ENCODE data around the gene OLIG3.

Gene OLIG3

DNA sequence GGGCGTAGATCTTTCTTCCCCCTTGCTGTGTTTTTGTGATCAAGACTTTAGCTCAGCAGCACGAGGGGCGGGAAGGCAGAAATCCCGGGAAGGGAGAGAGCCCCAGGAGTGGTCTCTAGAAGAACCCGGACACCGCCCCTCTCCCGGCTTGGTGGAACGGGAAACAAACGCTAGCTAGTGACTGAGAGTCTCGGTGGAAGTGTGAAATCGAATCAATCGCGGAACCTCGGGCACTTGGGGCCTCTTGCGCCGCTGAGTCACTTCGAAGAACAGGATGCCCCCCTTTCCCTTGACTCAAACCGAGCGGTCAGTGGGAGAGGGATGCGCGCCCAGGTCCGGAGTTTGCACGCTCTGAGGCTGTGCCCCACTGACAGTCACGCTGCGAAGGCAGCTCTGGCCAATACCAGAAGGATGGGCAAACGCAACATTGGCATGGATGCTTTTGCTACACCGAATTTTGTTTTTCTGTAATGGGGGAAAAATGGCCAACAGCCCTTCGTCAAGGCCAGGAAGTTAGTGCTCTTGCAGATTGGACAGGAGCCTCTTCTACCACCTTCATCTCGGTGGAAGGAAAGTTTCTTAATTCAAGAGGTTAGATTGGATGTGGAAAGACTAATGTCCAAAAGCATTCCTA, 1.6 kb upstream of the OLIG3 start:
- DNase-seq (ENCODE audit: low spot score), result no peak

DNA sequence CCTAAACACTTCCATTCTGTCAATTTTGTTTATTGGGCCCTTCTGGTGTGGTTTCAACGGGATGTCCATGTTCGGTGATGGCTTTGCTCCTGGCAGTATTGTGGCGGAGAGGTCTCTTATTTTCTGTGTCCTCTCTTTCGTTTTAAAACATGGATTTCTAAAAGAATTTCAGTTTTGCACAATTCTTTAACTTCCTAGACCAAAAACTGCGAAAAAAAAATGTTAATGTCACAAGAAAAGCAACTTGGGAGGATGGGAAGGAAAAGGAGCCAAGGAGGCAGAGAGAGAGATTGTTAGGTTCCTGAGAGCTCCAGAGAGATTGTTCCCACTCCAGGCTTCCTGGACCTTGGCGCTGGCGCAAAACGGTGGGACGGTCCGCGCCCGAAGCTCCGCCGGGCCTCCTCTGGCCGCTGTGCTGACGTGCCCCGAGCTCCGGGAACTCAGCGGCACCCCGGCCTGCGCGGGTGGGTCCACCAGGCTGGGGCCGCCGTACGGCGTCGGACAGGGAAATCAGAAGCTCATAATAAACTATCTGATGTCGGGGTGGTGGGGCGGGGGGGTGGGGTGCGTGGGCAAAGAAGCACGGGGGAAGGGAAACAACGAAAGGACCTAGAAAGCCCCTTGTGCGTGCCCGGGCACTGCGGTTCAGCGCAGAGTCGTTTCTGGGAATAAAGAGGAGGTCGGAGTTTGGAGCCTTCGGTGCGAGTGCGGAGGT, 951 bp upstream of the OLIG3 start:
- DNase-seq (ENCODE audit: low spot score), result no peak

DNA sequence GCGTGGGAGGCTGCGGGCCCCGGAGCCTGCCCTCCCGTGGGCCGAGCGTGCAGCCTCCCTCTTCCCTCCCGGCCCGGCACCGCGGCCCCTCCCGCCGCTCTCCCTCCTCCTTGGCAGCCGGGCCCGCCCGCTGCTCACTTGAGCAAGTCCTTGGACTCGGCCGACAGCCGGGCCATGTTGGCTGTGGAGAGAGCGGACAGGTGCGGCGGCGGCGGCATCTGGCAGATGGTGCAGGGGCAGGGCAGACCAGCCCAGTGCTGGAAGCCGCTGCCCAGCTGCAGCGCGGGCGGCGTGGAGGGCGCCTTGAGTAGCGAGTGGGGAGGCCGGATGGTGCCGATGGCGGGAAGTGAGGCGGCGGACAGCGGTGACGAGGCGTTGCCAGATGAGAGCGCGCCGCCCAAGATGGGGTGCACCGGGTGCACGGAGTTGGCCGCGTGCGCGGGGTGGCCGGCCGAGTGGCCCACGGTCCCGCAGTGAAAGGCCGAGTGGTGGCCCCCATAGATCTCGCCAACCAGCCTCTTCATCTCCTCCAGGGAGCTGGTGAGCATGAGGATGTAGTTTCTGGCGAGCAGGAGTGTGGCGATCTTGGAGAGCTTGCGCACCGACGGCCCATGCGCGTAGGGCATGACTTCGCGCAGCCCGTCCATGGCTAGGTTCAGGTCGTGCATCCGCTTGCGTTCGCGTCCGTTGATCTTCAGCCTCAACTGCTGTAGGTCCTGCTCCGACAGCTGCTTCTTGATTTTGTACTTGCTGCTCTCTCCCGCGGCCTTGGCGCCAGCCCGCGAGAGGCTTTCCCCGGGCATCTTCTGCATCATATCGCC, 766 bp downstream of the OLIG3 start:
- DNase-seq (ENCODE audit: low spot score), result no peak

DNA sequence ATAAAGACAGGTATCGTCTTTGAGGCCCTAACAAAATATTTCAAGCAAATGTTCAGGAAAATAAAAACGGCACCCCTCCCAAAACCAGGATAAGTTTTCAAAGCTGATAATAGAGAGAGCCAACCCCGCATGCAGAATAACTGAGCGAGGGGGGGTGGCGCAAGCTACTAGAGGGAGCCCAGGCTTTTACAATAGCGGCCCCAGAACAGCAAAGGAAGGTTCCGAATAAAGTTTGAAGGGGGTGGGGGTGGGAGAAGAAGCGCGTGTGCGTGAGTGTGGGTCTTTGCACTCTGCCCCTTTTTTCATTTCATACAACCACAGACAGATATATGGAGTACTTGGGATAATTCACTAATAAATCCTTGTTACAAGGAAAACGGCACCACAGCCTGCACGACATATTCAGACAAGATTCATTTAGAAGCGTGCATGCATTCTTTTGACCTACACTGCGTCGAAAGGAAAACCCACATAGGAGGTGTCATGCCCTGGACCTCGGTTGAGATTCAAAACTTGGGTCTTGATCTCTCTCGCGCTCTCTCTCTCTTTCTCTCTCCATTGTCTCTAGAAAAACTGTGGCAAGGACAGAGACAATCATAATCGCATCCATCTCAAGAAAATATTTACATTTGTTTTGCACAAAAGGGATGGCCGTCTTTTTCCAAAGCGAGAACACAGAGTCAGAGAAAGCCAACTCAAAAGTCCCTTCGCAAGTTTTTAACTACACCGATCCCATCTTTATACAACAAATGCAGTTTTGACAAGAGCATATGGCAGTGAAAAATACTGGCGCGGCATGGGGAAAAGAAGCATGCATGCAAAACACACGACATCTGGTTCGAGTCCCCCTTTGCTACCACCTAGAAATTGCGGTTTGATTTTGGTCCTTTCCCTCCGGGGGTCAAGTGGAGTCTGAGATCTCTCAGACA, 1.6 kb downstream of the OLIG3 start:
- no peak for DNase-seq (ENCODE audit: low spot score)

DNA sequence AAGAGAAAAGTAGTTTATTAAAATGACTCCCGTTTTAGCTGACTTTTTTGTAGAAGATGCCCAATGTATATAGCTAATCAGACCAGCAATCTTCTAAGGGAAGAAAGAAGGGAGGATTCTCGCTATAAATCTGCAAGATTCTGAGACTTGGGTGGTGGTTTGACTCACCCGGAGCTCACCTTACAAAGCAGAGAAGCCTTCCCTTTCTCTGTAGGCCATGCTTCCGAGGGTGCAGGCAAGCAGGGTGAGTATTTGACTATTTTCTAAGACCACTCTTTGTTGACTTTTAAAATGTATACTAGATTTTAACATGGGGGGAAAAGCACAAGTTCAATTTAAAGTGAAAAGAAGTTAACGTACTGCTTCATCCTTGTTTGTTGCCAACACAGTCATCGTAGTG, 2.7 kb downstream of the OLIG3 start:
- no peak for DNase-seq (ENCODE audit: low spot score)

DNA sequence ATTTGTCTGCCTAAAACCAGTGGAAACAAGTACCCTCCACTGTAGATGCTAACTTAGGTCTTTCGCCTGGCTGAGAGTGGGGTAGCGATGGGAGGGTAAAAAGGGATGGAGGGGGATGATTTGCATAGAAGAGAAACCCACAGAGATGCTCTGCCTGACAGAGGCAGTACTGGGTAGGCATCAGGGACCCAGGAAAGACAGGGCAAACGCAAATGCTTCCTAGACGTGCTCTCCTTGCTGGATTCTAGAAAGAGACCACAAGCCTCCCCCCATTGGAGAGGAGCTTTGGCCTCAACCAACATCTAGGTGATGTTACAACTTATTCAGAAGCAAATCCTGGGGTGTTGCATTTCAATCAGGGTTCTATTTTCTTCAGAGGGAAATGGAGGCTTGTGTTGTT, 3.2 kb downstream of the OLIG3 start:
- DNase-seq (ENCODE audit: low spot score), result no peak

DNA sequence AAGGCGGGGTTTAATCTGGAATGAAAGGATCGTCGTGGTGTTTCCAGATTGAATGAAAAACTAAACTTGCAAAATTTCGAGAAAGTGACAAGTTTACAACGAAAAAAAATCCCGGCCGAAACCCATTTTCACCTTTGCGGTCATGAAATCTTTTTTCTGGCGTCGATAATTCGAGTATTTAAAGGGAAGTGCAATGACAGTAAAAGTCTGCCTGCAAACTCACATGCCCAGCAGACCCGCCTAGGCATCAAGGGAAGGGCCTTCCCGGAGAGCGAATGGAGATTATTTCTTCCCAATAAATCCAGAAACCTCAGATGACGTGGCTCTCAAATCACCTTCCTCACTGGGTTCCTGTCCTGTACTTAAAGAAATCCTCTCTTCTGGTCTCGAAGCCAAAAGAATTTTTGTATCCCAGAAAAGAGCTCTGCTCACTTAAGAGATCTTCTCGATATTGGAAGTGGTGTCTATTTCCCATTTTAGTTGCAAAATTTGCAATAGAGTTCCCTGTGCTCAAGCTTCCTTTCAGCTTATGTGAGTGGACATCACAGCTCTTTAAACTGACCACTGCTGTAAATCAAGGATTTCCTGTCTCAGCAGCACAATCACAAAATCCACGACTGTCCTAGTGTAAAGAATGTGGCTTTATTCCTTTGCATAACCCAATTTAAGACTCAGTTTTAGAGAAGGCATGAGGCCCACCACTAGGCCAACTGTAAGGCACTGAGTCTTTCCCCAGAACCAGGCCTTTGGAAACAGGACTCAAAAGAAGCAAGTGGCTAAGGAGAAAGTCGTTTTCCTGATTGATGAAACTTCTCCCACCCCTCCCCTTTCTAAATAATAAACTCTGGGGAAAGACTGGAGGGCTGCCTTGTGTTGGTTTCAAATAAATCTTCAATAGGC, 3.9 kb downstream of the OLIG3 start:
- no peak for DNase-seq (ENCODE audit: low spot score)

DNA sequence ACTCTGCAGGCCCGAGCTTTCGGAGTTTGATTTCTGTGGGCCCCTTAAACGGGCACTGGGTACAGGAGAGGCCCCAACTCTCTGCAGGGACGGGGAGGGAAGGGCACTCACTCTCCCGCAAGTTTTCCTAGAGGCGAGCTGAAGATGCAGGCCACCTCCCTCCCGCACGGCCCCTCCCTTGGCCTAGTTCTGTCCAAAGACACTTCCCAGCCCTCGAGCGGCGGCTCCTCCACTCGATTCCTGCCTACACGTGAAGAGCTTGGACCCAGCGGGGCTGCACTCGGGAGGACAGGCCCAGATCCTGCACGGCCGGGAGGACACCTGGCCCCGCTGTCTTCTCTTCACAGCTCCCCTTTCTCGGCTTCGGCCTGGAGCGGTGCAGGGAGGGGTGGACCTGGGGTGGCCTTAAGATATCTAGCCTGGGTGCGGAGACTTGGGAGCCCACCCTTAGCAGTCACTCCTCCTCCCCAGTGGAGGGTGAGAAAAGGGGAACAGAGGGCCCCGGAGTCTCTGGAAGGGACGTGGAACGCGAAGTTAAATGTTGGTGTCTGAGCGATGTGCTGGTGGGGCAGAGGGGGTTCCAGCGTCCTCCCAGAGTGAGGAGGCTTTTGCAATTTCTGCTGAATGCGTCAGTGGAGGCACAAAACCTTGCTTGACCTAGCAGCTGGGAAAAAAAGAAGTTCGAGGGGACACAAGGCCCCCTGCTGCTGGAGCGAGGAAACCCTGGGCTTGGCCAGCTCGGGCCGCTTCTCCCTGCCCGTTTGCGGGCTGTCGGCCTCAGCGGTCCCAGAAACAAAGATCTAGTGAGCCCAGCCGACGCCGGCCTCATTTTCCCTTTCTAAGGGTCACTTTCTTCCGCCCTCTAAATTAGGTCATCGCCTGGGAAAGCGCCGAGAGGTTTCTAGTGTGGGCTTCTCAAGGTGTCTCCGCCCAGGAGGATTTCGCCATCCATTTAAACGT, 4.9 kb downstream of the OLIG3 start:
- no peak for DNase-seq (ENCODE audit: low spot score)

DNA sequence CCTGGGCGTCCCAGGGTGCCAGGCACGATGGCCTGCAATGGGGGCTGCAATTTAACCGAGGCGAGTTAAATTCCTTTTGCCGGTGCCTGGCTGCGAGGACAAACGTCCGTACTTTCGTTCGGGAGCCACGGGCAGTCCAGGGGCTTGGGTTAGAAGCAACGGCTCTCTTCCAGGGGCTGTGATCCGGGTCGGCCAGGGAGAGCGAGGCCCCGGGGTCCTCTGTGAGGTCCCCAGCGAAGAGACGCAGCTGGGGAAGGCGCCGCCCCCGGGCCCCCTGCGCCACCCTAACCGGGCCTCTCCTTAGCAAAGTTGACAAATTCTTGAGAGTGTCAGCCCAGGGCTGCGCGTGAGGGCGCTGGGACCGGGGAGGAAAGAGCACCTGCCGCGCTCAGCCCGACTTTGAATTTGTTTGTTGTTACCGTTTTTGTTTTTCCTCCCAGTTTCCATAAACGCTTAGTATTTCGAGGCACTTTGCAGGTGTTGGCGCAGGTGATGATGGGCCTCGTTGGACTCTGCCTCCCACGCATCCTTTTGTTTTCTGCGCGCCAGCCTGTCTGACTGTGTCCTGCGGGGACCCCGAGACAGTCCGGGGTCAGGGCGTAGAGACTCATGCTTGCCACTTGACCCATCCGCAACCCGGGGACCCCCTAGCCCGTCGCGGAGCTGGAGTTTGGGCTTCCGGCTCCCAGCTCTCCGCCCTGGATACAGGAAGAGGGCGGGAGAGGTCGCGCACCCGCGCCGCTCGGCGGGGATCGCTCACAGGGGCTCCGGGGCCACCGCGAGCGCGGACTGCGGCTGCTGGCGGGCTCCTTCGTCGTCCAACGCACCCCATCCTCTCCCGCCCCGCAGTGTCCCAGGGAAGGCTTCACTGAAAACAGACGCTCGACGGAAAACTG, 5.8 kb downstream of the OLIG3 start:
- DNase-seq (ENCODE audit: low spot score), result no peak

DNA sequence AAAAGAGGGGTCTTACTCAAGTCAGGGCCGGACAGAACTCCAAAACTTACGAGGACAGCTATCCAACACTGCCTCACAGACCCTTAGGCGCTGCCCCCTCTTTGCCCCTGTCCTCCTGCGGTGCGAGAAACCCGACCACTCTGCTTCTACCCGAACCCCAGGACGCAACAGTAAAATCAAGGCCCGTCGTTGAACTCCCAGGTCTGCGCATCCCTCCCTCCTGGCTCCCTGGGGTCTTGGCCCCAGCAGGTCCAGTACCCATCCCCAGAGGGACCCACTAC, 6.4 kb downstream of the OLIG3 start:
- no peak for DNase-seq (ENCODE audit: low spot score)

DNA sequence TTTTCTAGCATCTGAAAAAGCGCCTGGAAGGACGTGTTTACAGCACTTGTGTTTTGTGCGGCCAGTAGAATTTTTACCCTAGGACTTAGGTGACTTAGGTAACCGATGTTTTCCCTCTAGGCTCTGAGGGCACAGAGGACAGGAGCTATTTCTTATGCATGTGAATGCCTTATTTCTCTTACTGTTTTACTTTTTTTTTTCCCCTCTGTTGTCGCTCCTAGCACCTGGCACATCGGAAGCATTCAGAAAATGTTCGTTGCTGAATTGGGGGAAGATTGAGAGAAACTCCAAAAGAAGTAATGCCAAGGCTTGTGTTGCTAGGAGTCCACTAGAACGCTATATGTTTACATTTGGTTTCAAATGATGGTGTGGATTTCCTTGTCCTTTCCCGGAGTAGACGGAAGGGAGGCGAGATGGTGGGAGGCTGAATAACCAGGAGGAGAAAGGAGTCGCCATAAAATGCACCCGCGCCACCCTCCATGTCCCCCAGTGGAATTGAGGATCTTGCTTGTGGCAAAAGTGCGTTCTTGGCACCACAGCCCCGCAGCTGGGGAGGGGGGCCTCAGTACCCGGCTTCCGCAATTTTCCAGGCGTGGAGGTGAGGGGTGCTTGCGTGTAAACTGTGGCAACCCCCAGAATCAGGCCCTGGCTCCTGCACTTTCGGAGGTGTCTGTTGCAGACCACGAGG, 6.9 kb downstream of the OLIG3 start:
- no peak for DNase-seq (ENCODE audit: low spot score)

DNA sequence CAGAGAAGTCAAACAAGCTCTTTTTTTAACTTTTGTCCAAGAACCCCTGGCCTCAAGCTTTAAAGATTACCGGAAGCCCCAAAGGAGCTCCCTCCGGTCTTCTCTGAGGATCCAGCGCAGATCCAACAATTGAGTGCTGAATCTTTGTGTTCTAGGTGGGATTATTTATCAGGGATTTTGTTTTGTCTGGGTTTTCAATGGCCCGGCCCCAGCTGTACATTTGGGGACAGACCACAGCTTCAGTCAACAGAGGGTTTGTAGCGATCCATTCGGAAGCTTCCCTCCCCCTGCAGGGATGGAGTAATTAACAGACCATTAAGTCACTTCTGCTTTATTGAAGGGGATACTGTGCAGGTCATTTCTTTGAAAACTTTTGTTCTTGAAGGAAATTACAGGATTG, 7.8 kb downstream of the OLIG3 start:
- no peak for DNase-seq (ENCODE audit: low spot score)

DNA sequence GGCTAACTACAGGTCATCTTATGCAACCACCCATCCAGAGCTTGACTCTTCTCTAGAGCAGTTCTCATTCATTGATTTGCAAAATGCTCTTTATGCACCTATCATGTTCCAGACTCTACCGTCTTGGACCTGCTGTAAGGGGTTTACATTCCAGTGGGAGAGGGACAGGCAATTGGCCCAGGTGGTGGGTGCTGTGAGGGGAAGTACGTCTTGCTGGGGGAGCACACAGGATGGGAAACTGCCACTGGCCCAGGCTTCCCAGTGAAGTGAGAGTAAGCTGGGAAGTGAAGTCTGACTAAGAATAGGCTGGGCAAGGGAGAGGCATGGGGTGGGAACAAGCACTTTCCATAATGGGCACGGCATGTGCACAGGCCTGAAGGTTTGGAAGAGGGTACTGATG, 13.8 kb downstream of the OLIG3 start:
- DNase-seq (ENCODE audit: low spot score), result no peak

DNA sequence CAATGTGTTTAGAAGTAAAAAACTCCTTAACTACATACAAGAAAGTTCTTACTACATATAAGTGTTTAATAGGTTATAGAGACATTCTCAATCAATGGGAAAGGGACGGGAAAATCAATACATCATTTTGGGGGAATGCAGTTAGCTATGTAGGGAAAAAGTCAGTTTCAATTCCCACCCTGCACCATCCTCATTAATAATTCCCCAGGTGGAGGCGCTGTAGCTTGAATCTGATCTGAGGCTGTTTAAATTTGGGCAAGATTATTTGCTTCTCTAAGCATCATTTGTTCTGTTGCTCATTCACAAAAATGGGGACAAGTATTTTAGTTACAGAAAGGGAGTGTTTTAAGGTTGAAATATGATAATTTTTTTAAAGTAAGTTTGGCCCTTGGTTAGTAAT, 19.1 kb downstream of the OLIG3 start:
- DNase-seq (ENCODE audit: low spot score), result no peak

DNA sequence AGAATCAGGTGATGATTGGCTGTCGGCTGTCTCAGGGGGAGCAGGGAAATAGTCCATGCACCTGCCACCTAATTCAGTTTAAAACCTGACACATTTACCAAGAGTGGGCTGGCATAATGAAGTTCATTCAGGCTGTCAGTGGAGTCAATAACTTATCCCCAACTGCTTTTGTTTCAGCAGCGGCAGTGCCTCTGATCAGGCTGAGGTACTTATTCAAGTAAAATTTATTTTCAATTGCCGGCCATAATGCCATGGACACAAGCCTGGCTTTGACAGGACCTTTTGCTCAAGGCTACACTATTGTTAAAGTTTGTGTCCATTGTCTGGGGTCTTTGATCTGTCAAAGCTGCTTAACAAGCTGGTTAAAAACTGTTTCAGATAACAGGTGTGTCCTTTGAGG, 20.6 kb downstream of the OLIG3 start:
- no peak for DNase-seq (ENCODE audit: low spot score)

DNA sequence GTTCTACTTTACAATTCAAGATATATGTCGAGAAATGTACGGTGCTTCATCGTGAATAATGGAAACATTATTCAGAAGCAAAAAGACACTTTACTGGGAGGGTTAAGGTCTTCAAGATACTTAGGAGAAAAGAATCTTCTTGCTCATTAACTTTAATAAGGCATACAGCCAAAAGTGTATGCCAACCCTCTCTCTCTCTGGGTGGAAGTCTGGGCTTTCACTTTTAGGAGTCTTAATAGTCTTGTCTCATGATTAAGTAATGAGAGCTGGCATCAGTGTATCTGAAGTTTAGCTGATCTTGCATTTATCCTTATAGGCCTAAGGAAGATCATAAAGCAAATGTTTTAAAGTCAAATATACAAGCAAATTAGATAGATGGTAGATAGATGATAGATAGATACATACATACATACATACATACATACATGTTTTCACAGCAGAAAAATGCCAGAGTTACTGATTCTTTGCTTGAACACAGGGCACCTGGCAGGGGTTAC, 21.5 kb downstream of the OLIG3 start:
- no peak for DNase-seq (ENCODE audit: low spot score)

DNA sequence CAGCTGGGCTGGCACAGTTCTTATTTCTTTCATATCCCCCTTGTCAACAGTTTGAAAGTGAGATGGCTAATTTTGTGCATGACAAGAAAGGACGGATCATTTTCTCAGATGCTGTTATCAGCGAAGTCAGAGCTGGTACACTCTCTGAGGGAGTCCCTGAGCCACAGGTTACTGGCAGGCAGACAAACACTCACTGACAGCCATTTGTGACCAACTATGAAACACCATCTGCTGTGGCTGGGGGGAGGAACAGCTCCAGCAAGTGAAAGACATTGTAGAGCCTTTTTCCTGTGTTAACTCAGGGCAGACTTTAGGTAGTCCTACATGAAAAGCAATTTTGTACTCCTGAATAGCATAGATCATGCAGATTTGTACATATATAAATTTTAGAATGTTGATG, 22.2 kb downstream of the OLIG3 start:
- no peak for DNase-seq (ENCODE audit: low spot score)

DNA sequence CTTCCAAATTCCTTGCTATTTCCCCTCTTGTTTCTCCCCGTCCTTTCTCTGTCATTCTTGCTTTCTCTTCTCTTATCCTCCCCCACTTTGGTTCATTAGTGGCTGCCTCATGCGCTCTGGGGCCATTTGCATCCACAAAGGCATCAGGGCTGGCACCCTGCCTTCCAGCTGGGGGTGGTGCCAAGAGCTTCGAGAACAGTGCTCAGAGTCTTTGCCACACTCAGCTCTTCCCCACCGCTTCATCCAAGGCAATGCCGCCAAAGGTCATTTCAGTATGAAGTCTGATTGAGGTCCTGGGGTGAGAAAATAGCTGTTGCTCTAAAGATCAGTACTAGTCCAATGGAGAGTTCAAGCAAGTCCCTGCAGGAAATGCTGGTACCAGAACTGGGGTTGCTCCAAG, 22.7 kb downstream of the OLIG3 start:
- no peak for DNase-seq (ENCODE audit: low spot score)

All from CD4-positive, alpha-beta T cell treated with Interleukin-15 for 4 hours (primary cell).